Panc1 (cell line): ENCODE data around the gene JPH2. TPM values are rescaled to one million over a fixed set of nuclear protein-coding genes. Genes with fewer than 3 reads are reported as not detected.
"Not testable (repeated sequence)": the region's sequence is repeated elsewhere in the genome, so short reads cannot be mapped to it uniquely, and the experiment has no call there.

ENCODE experiments used
- ATAC-seq: fragments of 200-7000 bp; cut with Tn5 transposase; 2 replicates; pipeline ENCODE4 v1.9.1; 2020; ENCODE audit warnings: mild to moderate bottlenecking, moderate library complexity
- BruUV-seq: library from RNA; stranded (reverse); fragments of 400-500 nt; replicated peaks from 2 replicates; lab custom pipeline; 2021; lab: Mats Ljungman, UMichigan
- CTCF ChIA-PET: fragments of 300-600 bp; sonication (Branson Sonifier 250); formaldehyde crosslinking; loops from one replicate; lab custom pipeline; 2022; ENCODE audit warnings: antibody characterized with exemption; lab: Charles Lee
- POLR2A ChIA-PET: fragments of 300-600 bp; sonication (Branson Sonifier 250); formaldehyde crosslinking; loops from one replicate; lab custom pipeline; 2022; ENCODE audit warnings: antibody characterized with exemption; lab: Charles Lee
- DNase-seq: peaks from one replicate; pipeline ENCODE4 v3.0.0-alpha.2; 2010; ENCODE audit warnings: low read depth, low spot score
- H3K27ac ChIP-seq: 2 replicates; pipeline ENCODE4 v1.5.1; 2011; ENCODE audit warnings: mild to moderate bottlenecking, low read length, inconsistent platforms
- H3K27me3 ChIP-seq: fragments of 200-500 bp; sonication (Bioruptor generic); 2 replicates; pipeline ENCODE4 v1.6.0; 2014; ENCODE audit warnings: low read length, inconsistent platforms; ENCODE audit not compliant: control insufficient read depth, insufficient read depth
- H3K36me3 ChIP-seq: fragments of 200-500 bp; sonication (Bioruptor generic); 2 replicates; pipeline ENCODE4 v1.5.1; 2014; ENCODE audit warnings: inconsistent platforms, mild to moderate bottlenecking, low read length, moderate library complexity; ENCODE audit not compliant: control insufficient read depth, insufficient read depth
- H3K4me1 ChIP-seq: 2 replicates; pipeline ENCODE4 v1.5.1; 2011; ENCODE audit warnings: inconsistent platforms, mild to moderate bottlenecking, low read length, moderate library complexity; ENCODE audit not compliant: control insufficient read depth, insufficient read depth
- H3K4me3 ChIP-seq, 2 experiments: 2 replicates each; pipeline ENCODE4 v1.5.1; 2011 to 2012; ENCODE audit warnings: low read depth in 2 of 2, low read length in 2 of 2, mild to moderate bottlenecking in 2 of 2, inconsistent platforms in 1 of 2, moderate library complexity in 1 of 2
- H3K9me3 ChIP-seq: fragments of 200-500 bp; sonication (Bioruptor generic); 2 replicates; pipeline ENCODE4 v1.5.1; 2014; ENCODE audit warnings: low read depth, mild to moderate bottlenecking, inconsistent platforms, low read length, moderate library complexity; ENCODE audit not compliant: control insufficient read depth, insufficient read depth
- POLR2AphosphoS5 ChIP-seq: IDR thresholded peaks from 2 replicates; pipeline ENCODE4 v1.6.1; 2012; ENCODE audit warnings: mild to moderate bottlenecking, low read depth, low read length, moderate library complexity
- REST ChIP-seq, 2 experiments: IDR thresholded peaks; 2 replicates each; pipeline ENCODE4 v1.6.1; 2011 to 2012; ENCODE audit warnings: low read depth in 2 of 2, control low read depth in 1 of 2, low read length in 1 of 2, mild to moderate bottlenecking in 1 of 2, moderate library complexity in 1 of 2; ENCODE audit not compliant: insufficient read depth in 1 of 2
- SIN3A ChIP-seq: IDR thresholded peaks from 2 replicates; pipeline ENCODE4 v1.6.1; 2012; ENCODE audit warnings: low read depth, mild to moderate bottlenecking, low read length, moderate library complexity, borderline replicate concordance; ENCODE audit not compliant: insufficient read depth
- TCF7L2 ChIP-seq: IDR thresholded peaks from 2 replicates; pipeline ENCODE4 v1.6.1; 2011; ENCODE audit warnings: mild to moderate bottlenecking, low read depth, low read length, inconsistent platforms
- in situ Hi-C: cut with HindIII; loops from 2 replicates; pipeline ENCODE4 v1.10.0; 2016; ENCODE audit warnings: low sequenced_read_pairs, low pct_unique_long_range_greater_than_20kb
- intact Hi-C: fragments of 100-400 bp; cut with micrococcal nuclease; formaldehyde crosslinking; loops from one replicate; pipeline ENCODE4 v1.10.0; 2022; ENCODE audit not compliant: unreplicated experiment
- total RNA-seq: library from RNA; stranded (reverse); gene quantifications from one replicate; pipeline ENCODE4 v1.2.1, GENCODE V29; 2021; ENCODE audit not compliant: unreplicated experiment
- TF ChIP-seq, protein P1 (sequence below): fragments of 450-650 bp; IDR thresholded peaks from 2 replicates; pipeline ENCODE4 v1.5.1; 2017; ENCODE audit warnings: mild to moderate bottlenecking

Gene JPH2
- total RNA-seq, 1 experiment from 2014 or later, result 0.49 TPM

DNA sequence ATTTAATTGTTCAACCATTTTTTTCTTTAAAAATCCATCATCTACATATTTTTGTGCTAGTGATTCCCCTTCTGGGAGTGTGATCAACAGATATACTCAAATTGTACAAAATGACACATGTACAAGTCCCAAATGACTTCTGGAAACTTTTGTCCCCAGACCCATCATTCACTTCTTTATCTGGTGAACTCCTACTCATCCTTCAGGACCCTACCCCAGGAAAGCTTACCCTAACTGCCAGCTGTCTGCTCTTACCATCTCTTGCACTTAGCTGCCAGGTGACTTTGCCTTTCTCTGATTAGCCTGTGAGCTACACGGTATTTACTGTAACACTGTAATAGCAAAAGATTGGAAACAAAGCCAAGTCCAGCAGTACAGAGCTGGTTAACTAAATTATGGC, 55.3 kb downstream of the JPH2 start:
- CTCF ChIA-PET, result no interaction called here
- no peak for DNase-seq
- Histone ChIP-seq H3K36me3 (no peaks in the 10 kb centered on the region), H3K9me3 (no peaks in the 10 kb centered on the region), H3K27me3 (no peaks in the 10 kb centered on the region), H3K27ac (no peak overlapping the region), H3K4me1 (no peaks in the 10 kb centered on the region), H3K4me3 (no peak overlapping the region)
- TF ChIP-seq TCF7L2 (no peak), REST (IDR thresholded peaks at IDR 0.05; ENCODE audit: insufficient read depth in 1 of 2, low read depth in 2 of 2, low read length in 1 of 2) (no peak), POLR2AphosphoS5 (no peak), SIN3A (no peak)
- TF ChIP-seq, protein P1, sequence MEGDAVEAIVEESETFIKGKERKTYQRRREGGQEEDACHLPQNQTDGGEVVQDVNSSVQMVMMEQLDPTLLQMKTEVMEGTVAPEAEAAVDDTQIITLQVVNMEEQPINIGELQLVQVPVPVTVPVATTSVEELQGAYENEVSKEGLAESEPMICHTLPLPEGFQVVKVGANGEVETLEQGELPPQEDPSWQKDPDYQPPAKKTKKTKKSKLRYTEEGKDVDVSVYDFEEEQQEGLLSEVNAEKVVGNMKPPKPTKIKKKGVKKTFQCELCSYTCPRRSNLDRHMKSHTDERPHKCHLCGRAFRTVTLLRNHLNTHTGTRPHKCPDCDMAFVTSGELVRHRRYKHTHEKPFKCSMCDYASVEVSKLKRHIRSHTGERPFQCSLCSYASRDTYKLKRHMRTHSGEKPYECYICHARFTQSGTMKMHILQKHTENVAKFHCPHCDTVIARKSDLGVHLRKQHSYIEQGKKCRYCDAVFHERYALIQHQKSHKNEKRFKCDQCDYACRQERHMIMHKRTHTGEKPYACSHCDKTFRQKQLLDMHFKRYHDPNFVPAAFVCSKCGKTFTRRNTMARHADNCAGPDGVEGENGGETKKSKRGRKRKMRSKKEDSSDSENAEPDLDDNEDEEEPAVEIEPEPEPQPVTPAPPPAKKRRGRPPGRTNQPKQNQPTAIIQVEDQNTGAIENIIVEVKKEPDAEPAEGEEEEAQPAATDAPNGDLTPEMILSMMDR, result no peak
- no peak for ATAC-seq
- POLR2A ChIA-PET, result no interaction called here
- no TSS peak for BruUV-seq
- intact Hi-C loops, result no loop called here
- in situ Hi-C loops, result no loop called here

GRCh38 chr20:44129911-44130718, 56.9 kb downstream of the JPH2 start:
- no peak overlapping the region for H3K27ac ChIP-seq
- no TSS peak for BruUV-seq
- intact Hi-C loops (no loop called here), in situ Hi-C loops (no loop called here)
- CTCF ChIA-PET, result no interaction called here
- no peaks in the 10 kb centered on the region for H3K27me3 ChIP-seq
- no peaks in the 10 kb centered on the region for H3K9me3 ChIP-seq
- H3K36me3 ChIP-seq, result no peaks in the 10 kb centered on the region
- TF ChIP-seq REST (IDR thresholded peaks at IDR 0.05; ENCODE audit: insufficient read depth in 1 of 2, low read depth in 2 of 2, low read length in 1 of 2) (no peak), TCF7L2 (no peak), POLR2AphosphoS5 (no peak), SIN3A (no peak)
- TF ChIP-seq, protein P1, result no peak
- H3K4me3 ChIP-seq, result no peak overlapping the region
- DNase-seq, result no peak
- POLR2A ChIA-PET, result no interaction called here
- ATAC-seq, result no peak
- no peaks in the 10 kb centered on the region for H3K4me1 ChIP-seq

GRCh38 chr20:44129300-44129699, 57.7 kb downstream of the JPH2 start:
- H3K27me3 ChIP-seq, H3K27ac ChIP-seq, POLR2A ChIA-PET, H3K4me1 ChIP-seq, ATAC-seq, intact Hi-C loops, CTCF ChIA-PET, H3K4me3 ChIP-seq, BruUV-seq, H3K36me3 ChIP-seq, DNase-seq, in situ Hi-C loops, H3K9me3 ChIP-seq: not testable (repeated sequence)
